Fibroblast of villous mesenchyme (primary cell): Measurements from ENCODE around the gene EPHA4. TPM values are rescaled to one million over a fixed set of nuclear protein-coding genes. Genes with fewer than 3 reads are reported as not detected.

ENCODE experiments used
- DNase-seq: peaks from one replicate; pipeline ENCODE4 v3.0.0-alpha.2; 2010; ENCODE audit warnings: low read depth
- H3K4me3 ChIP-seq: 2 replicates; pipeline ENCODE4 v1.5.1; 2011; ENCODE audit warnings: low read depth, mild to moderate bottlenecking, low read length
- CTCF ChIP-seq: IDR thresholded peaks from 2 replicates; pipeline ENCODE4 v1.5.1; 2012; ENCODE audit warnings: low read depth, mild to moderate bottlenecking, low read length; ENCODE audit not compliant: insufficient read depth
- total RNA-seq: library from RNA; depleted of rRNA; stranded (reverse); fragments of >200 nt; gene quantifications from 2 replicates; pipeline ENCODE4 v1.2.3, GENCODE V29; 2012

Gene EPHA4
- total RNA-seq, 1 donor = 17.3 TPM

GRCh38 chr2:221561770-221562169 is 10.3 kb downstream of the EPHA4 start:
- no peak for DNase-seq
- no peak overlapping the region for H3K4me3 ChIP-seq
- no peak for TF ChIP-seq CTCF

- no peak for TF ChIP-seq CTCF
- no peak overlapping the region for H3K4me3 ChIP-seq
- no peak for DNase-seq
Observed at GRCh38 chr2:221559991-221560390, 12.1 kb downstream of the EPHA4 start.

- no peak for DNase-seq
- no peak for TF ChIP-seq CTCF
- no peak overlapping the region for H3K4me3 ChIP-seq
Observed at GRCh38 chr2:221558107-221558506, 14.0 kb downstream of the EPHA4 start.

GRCh38 chr2:221555494-221555846 is 16.6 kb downstream of the EPHA4 start:
- no peak overlapping the region for H3K4me3 ChIP-seq
- DNase-seq = no peak
- TF ChIP-seq CTCF = no peak

- no peak for DNase-seq
- no peak overlapping the region for H3K4me3 ChIP-seq
- no peak for TF ChIP-seq CTCF
Observed at GRCh38 chr2:221554769-221555493, 17.2 kb downstream of the EPHA4 start.

- TF ChIP-seq CTCF = no peak
- DNase-seq = no peak
- H3K4me3 ChIP-seq = no peak overlapping the region
Observed at GRCh38 chr2:221553333-221553732, 18.8 kb downstream of the EPHA4 start.

GRCh38 chr2:221552291-221552690 is 19.8 kb downstream of the EPHA4 start:
- TF ChIP-seq CTCF = no peak
- H3K4me3 ChIP-seq = no peak overlapping the region
- no peak for DNase-seq
